HCT116 (cell line): ENCODE data around the gene CIT.

Experiments used
- CTCF ChIP-seq, 3 experiments: fragments of 200-600 bp in 1 of 3; sonication (generic) in 1 of 3; IDR thresholded peaks in 2 of 3; conservative IDR thresholded peaks in 1 of 3; 2 replicates each; pipeline ENCODE4 v1.5.1; 2012 to 2017; ENCODE audit warnings: low read depth in 2 of 3, low read length in 2 of 3, antibody characterized with exemption in 1 of 3, borderline replicate concordance in 1 of 3, control low read depth in 1 of 3, mild to moderate bottlenecking in 1 of 3, mixed read lengths in 1 of 3, mixed run types in 1 of 3, moderate library complexity in 1 of 3; ENCODE audit not compliant: insufficient read depth in 1 of 3
- POLR2A ChIP-seq: IDR thresholded peaks from 2 replicates; pipeline ENCODE4 v1.7.0; 2011; ENCODE audit warnings: borderline replicate concordance; ENCODE audit not compliant: insufficient read depth, insufficient read length; ENCODE audit errors: extremely low read depth
- POLR2AphosphoS5 ChIP-seq: IDR thresholded peaks from 2 replicates; pipeline ENCODE4 v1.6.1; 2011; ENCODE audit warnings: mild to moderate bottlenecking, low read depth, low read length, moderate library complexity
- SP1 ChIP-seq: IDR thresholded peaks from 2 replicates; pipeline ENCODE4 v1.6.1; 2012; ENCODE audit warnings: low read depth
- SRF ChIP-seq: IDR thresholded peaks from 2 replicates; pipeline ENCODE4 v1.6.1; 2012; ENCODE audit warnings: low read depth
- YY1 ChIP-seq: IDR thresholded peaks from 2 replicates; pipeline ENCODE4 v1.6.1; 2011; ENCODE audit warnings: low read length, low read depth, moderate library complexity, mild to moderate bottlenecking; ENCODE audit not compliant: insufficient replicate concordance; ENCODE audit errors: extremely low read depth
- ZFX ChIP-seq: fragments of 450-650 bp; IDR thresholded peaks from 2 replicates; pipeline ENCODE4 v1.6.1; 2017

- TF ChIP-seq SP1 (no peak), CTCF (IDR thresholded peaks at IDR 0.05 in 2 of 3, conservative IDR thresholded peaks at IDR 0.05 in 1 of 3; ENCODE audit: borderline replicate concordance in 1 of 3, insufficient read depth in 1 of 3, low read depth in 2 of 3, low read length in 2 of 3) (no peak), ZFX (no peak), SRF (no peak), POLR2A (no peak), POLR2AphosphoS5 (no peak), YY1 (no peak)
These were observed 203.5 kb downstream of the CIT start for GRCh38 chr12:119673634-119674033.
